HepG2 (cell line): Measurements from ENCODE around the gene ARHGEF7. TPM values are rescaled to one million over a fixed set of nuclear protein-coding genes. Genes with fewer than 3 reads are reported as not detected.
"Not testable (repeated sequence)": the region's sequence is repeated elsewhere in the genome, so short reads cannot be mapped to it uniquely, and the experiment has no call there.

Experiments
- ATAC-seq: fragments of 200-7000 bp; cut with Tn5 transposase; 3 replicates; pipeline ENCODE4 v1.9.1; 2020; ENCODE audit warnings: mild to moderate bottlenecking, moderate library complexity
- BruUV-seq: library from RNA; stranded (reverse); fragments of 400-500 nt; replicated peaks from 2 replicates; lab custom pipeline; 2021; lab: Mats Ljungman, UMichigan
- CTCF ChIA-PET: fragments of 300-600 bp; formaldehyde crosslinking; extraction: SDS; loops from one replicate; lab custom pipeline; 2021; ENCODE audit warnings: low total read pairs, inconsistent platforms, low intra/inter-chr PET ratio; lab: Yijun Ruan, JAX
- POLR2A ChIA-PET: fragments of 350-600 bp; sonication (Branson Sonifier 250); formaldehyde crosslinking; loops from one replicate; lab custom pipeline; 2020; ENCODE audit warnings: antibody characterized with exemption, inconsistent platforms; lab: Yijun Ruan, JAX
- DNase-seq: peaks from one replicate; pipeline ENCODE4 v3.0.0-alpha.2; 2015; ENCODE audit warnings: low spot score
- FAIRE-seq: peaks from 3 replicates; lab custom pipeline; 2011; peaks lifted over from hg19 to GRCh38; lab: Jason Lieb, UNC
- H2AFZ ChIP-seq: one replicate; pipeline ENCODE4 v1.6.1; 2011; ENCODE audit warnings: low read length, inconsistent platforms
- H3K27ac ChIP-seq: fragments of 300-600 bp; 3 replicates; pipeline ENCODE4 v1.8.0; 2011; ENCODE audit warnings: mixed run types, mild to moderate bottlenecking, mixed read lengths, low read length, inconsistent platforms; ENCODE audit not compliant: insufficient read depth; ENCODE audit errors: extremely low read length
- H3K27me3 ChIP-seq, 2 experiments: fragments of 200-600 bp in 1 of 2; 2 replicates in 1 of 2; 3 replicates in 1 of 2; pipeline versions ENCODE4 v1.6.0 to v1.8.0; 2011; ENCODE audit warnings: low read length in 2 of 2, mild to moderate bottlenecking in 2 of 2, moderate library complexity in 2 of 2, inconsistent platforms in 1 of 2; ENCODE audit not compliant: insufficient read depth in 2 of 2, control insufficient read depth in 1 of 2
- H3K36me3 ChIP-seq, 2 experiments: fragments of 200-600 bp in 1 of 2; replicated peaks in 1 of 2; 2 replicates in 1 of 2; 3 replicates in 1 of 2; pipeline versions ENCODE4 v1.5.1 to v1.8.0; 2011; ENCODE audit warnings: low read length in 2 of 2, inconsistent platforms in 1 of 2; ENCODE audit not compliant: insufficient read depth in 2 of 2, control insufficient read depth in 1 of 2
- H3K4me1 ChIP-seq: 2 replicates; pipeline ENCODE4 v1.5.1; 2012; ENCODE audit warnings: low read length, inconsistent platforms; ENCODE audit not compliant: insufficient read depth
- H3K4me2 ChIP-seq: 2 replicates; pipeline ENCODE4 v1.6.0; 2011; ENCODE audit warnings: low read depth, low read length, inconsistent platforms
- H3K4me3 ChIP-seq, 3 experiments: fragments of 200-600 bp in 1 of 3; sonication (generic), shearing (Covaris generic) in 1 of 3; replicated peaks in 1 of 3; 2 replicates each; pipeline ENCODE4 v1.5.1; 2011 to 2016; ENCODE audit warnings: low read length in 3 of 3, inconsistent platforms in 2 of 3, low read depth in 2 of 3, mild to moderate bottlenecking in 2 of 3, control low read depth in 1 of 3, mixed read lengths in 1 of 3; ENCODE audit not compliant: insufficient read depth in 1 of 3
- H3K79me2 ChIP-seq: one replicate; pipeline ENCODE4 v1.6.1; 2011; ENCODE audit warnings: low read length, inconsistent platforms; ENCODE audit not compliant: insufficient read depth
- H3K9ac ChIP-seq: 2 replicates; pipeline ENCODE4 v1.6.0; 2011; ENCODE audit warnings: mild to moderate bottlenecking, low read depth, low read length, inconsistent platforms; ENCODE audit not compliant: insufficient read depth
- H3K9me3 ChIP-seq: 2 replicates; pipeline ENCODE4 v1.5.1; 2012; ENCODE audit warnings: mild to moderate bottlenecking, low read length
- H4K20me1 ChIP-seq: 2 replicates; pipeline ENCODE4 v1.6.0; 2011; ENCODE audit warnings: inconsistent platforms, mild to moderate bottlenecking, low read length, moderate library complexity; ENCODE audit not compliant: insufficient read depth
- AGO1 ChIP-seq: fragments of 200-400 bp; formaldehyde crosslinking; IDR thresholded peaks from 2 replicates; pipeline ENCODE4 v1.6.1; 2017; ENCODE audit warnings: mild to moderate bottlenecking, low read depth, low read length, moderate library complexity; ENCODE audit not compliant: poor library complexity, severe bottlenecking
- PRMT3 ChIP-seq: sonication (generic); formaldehyde crosslinking; IDR thresholded peaks from 2 replicates; pipeline ENCODE4 v1.8.1; 2022; ENCODE audit warnings: low read depth, mild to moderate bottlenecking, moderate library complexity, missing genetic modification reagents, borderline replicate concordance
- SAP130 ChIP-seq: IDR thresholded peaks from 2 replicates; pipeline ENCODE4 v1.6.1; 2016; ENCODE audit warnings: low read depth
- XRCC5 ChIP-seq: fragments of 200-400 bp; formaldehyde crosslinking; optimal IDR thresholded peaks from 2 replicates; pipeline ENCODE3; 2017; ENCODE audit warnings: mild to moderate bottlenecking, low read length
- ZNF800 ChIP-seq: sonication (generic); formaldehyde crosslinking; IDR thresholded peaks from 2 replicates; pipeline ENCODE4 v1.4.0; 2020; ENCODE audit warnings: missing genetic modification reagents
- WGBS: methylation state at CpG from one replicate; pipeline ENCODE4 v1.1.6; 2017; ENCODE audit warnings: low lambda C conversion rate; 5-methylcytosine and 5-hydroxymethylcytosine counted together
- in situ Hi-C: cut with HindIII; loops from 2 replicates; pipeline ENCODE4 v1.10.0; 2017; ENCODE audit warnings: low pct_unique_long_range_greater_than_20kb; ENCODE audit not compliant: extremely low pct_ligation_motif_present
- intact Hi-C: fragments of 100-400 bp; cut with micrococcal nuclease; formaldehyde crosslinking; loops from one replicate; pipeline ENCODE4 v1.10.0; 2022; ENCODE audit not compliant: unreplicated experiment
- polyA plus RNA-seq, 8 experiments: library from polyadenylated mRNA; depleted of rRNA in 3 of 8; stranded (reverse) in 7 of 8; unstranded in 1 of 8; fragments of >200 nt; fragmentation: Illumina TruSeq in 4 of 8; extraction: Trizol in 4 of 8; gene quantifications; 2 replicates each; pipeline versions ENCODE4 v1.2.1 to v1.2.3, GENCODE V29; 2011 to 2016; ENCODE audit warnings: low read depth in 4 of 8, missing spikeins in 1 of 8, mixed read lengths in 1 of 8; ENCODE audit not compliant: insufficient read depth in 1 of 8
- total RNA-seq, 5 experiments: library from RNA; depleted of rRNA; stranded (reverse); fragments of >200 nt; fragmentation: Illumina TruSeq; extraction: Trizol; gene quantifications; 2 replicates each; pipeline ENCODE4 v1.2.3, GENCODE V29; 2016; ENCODE audit warnings: low read depth in 1 of 5

The ARHGEF7 gene
- total and polyA plus RNA-seq, 2 of the 13 experiments (the other 11 are each of a cell fraction or from before 2014, with no cell fraction given): 15.7 to 22.3 TPM

- intact Hi-C loops: no loop called here
- TF ChIP-seq SAP130 (CRISPR knock-in tag): no peak
- no peak for DNase-seq
- Histone ChIP-seq H4K20me1 (no peaks in the 10 kb centered on the region), H3K36me3 (no peaks in the 10 kb centered on the region), H3K9me3 (0 out of 2 replicates have a peak, but pooled peaks cover 2% of the 10 kb centered on the region), H3K79me2 (no peaks in the 10 kb centered on the region), H3K9ac (no peak overlapping the region), H2AFZ (no peak overlapping the region), H3K27me3 (peaks cover 0 to 14% of the 10 kb centered on the region in 2 experiments; a peak in 2 of 5 replicates), H3K4me2 (no peak overlapping the region), H3K4me1 (peaks cover 7% of the 10 kb centered on the region; the same call in 1 of the 2 replicates), H3K27ac (no peak overlapping the region), H3K4me3 (no peak overlapping the region)
- in situ Hi-C loops: no loop called here
- WGBS: 30% methylated on average over 5 of the region's 5 CpGs
- ChIA-PET CTCF (no interaction called here), POLR2A (no interaction called here)
- FAIRE-seq: no peak
- ATAC-seq: no peak
- BruUV-seq: no TSS peak
These were observed 34.5 kb upstream of the ARHGEF7 start for GRCh38 chr13:111080642-111081041.

GRCh38 chr13:111082240-111082639, 32.9 kb upstream of the ARHGEF7 start:
- ATAC-seq (no peak), DNase-seq (no peak), FAIRE-seq (no peak)
- Histone ChIP-seq H3K27me3 (peaks cover 0 to 14% of the 10 kb centered on the region in 2 experiments; a peak in 2 of 5 replicates), H3K27ac (no peak overlapping the region), H3K4me1 (no peaks in the 10 kb centered on the region), H3K9me3 (no peaks in the 10 kb centered on the region), H3K36me3 (no peaks in the 10 kb centered on the region), H3K9ac (no peak overlapping the region), H2AFZ (no peak overlapping the region), H3K4me3 (no peak overlapping the region), H3K4me2 (no peak overlapping the region), H4K20me1 (no peaks in the 10 kb centered on the region), H3K79me2 (no peaks in the 10 kb centered on the region)
- BruUV-seq: no TSS peak
- in situ Hi-C loops: no loop called here
- TF ChIP-seq PRMT3 (CRISPR knock-in tag) (no peak), XRCC5 (no peak), ZNF800 (no peak), AGO1 (no peak)
- POLR2A ChIA-PET: no interaction called here
- intact Hi-C loops: no loop called here
- WGBS: 30% methylated on average over 4 of the region's 4 CpGs
- CTCF ChIA-PET: no interaction called here

- H3K4me3 ChIP-seq, H3K27ac ChIP-seq, H3K9ac ChIP-seq, DNase-seq, H3K4me2 ChIP-seq, H3K36me3 ChIP-seq, H3K79me2 ChIP-seq, ATAC-seq, H4K20me1 ChIP-seq, POLR2A ChIA-PET, H3K9me3 ChIP-seq, H3K4me1 ChIP-seq, FAIRE-seq, CTCF ChIA-PET, BruUV-seq, in situ Hi-C loops, intact Hi-C loops, H2AFZ ChIP-seq: not testable (repeated sequence)
- WGBS: 69% methylated on average over 10 of the region's 14 CpGs
- peaks cover 0 to 15% of the 10 kb centered on the region in 2 experiments; a peak in 2 of 5 replicates for H3K27me3 ChIP-seq
These were observed 32.3 kb upstream of the ARHGEF7 start for GRCh38 chr13:111082769-111083168.
